RWPE1 (cell line): Measurements from ENCODE around the gene ADORA2A.

Experiments used
- CTCF ChIA-PET: fragments of 350-600 bp; sonication (Branson Sonifier 250); formaldehyde crosslinking; extraction: SDS; loops from one replicate; lab custom pipeline; 2021; lab: Yijun Ruan, JAX
- POLR2A ChIA-PET: fragments of 400-600 bp; formaldehyde crosslinking; extraction: SDS; loops from one replicate; lab custom pipeline; 2020; ENCODE audit warnings: antibody characterized with exemption; ENCODE audit not compliant: low non-redundant PET; lab: Yijun Ruan, JAX
- DNase-seq: peaks from one replicate; pipeline ENCODE4 v3.0.0; 2012; ENCODE audit warnings: low spot score
- H3K27ac ChIP-seq: fragments of 450-650 bp; 2 replicates; pipeline ENCODE4 v1.5.1; 2017
- CTCF ChIP-seq: fragments of 450-650 bp; conservative IDR thresholded peaks from 2 replicates; pipeline ENCODE4 v1.5.1; 2017; ENCODE audit warnings: low read depth, mild to moderate bottlenecking

Gene ADORA2A

DNA sequence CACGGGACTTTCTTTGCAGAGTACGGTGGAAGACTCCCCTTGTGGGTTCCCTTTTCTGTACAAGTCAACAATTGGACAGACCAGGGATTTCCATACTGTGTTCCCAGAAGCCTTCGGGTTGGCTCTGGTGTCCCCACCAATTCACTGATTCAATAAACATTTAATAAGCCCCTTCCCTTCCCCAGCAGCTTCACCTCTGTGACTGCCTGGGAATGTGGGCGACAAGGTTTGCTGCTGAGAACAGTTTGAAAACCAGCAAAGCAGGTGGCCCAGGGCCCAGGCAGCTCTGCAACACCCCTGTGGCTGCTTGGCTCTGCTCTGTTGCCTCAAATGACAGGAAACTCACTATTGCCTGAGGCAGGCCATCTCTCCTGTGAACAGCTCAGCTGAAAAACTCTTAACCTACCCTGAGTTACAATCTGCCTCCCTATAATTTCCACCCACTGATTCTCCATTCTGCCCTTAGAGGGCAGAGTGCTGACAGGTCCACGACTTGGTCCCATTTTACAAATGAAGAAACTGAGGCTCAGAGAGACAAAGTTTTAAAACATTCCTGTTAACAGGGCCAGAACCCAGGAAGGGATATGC is 10.4 kb downstream of the ADORA2A start:
- TF ChIP-seq CTCF: no peak
- CTCF ChIA-PET: interaction anchor here (0.5 kb wide), 1 partner anchor 72 kb away, joined by 4 read pairs; no protein-coding TSS in a partner anchor
- no peak overlapping the region for H3K27ac ChIP-seq
- POLR2A ChIA-PET: no interaction called here
- DNase-seq: no peak

- H3K27ac ChIP-seq: no peak overlapping the region
- DNase-seq: no peak
- no peak for TF ChIP-seq CTCF
- POLR2A ChIA-PET: no interaction called here
- CTCF ChIA-PET: no interaction called here
Observed at GRCh38 chr22:24440270-24440717, 12.9 kb downstream of the ADORA2A start.

DNA sequence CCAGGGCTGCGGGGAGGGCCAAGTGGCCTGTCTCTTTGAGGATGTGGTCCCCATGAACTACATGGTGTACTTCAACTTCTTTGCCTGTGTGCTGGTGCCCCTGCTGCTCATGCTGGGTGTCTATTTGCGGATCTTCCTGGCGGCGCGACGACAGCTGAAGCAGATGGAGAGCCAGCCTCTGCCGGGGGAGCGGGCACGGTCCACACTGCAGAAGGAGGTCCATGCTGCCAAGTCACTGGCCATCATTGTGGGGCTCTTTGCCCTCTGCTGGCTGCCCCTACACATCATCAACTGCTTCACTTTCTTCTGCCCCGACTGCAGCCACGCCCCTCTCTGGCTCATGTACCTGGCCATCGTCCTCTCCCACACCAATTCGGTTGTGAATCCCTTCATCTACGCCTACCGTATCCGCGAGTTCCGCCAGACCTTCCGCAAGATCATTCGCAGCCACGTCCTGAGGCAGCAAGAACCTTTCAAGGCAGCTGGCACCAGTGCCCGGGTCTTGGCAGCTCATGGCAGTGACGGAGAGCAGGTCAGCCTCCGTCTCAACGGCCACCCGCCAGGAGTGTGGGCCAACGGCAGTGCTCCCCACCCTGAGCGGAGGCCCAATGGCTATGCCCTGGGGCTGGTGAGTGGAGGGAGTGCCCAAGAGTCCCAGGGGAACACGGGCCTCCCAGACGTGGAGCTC is 13.5 kb downstream of the ADORA2A start:
- ChIA-PET POLR2A (no interaction called here), CTCF (no interaction called here)
- H3K27ac ChIP-seq: no peak overlapping the region
- no peak for DNase-seq
- no peak for TF ChIP-seq CTCF

DNA sequence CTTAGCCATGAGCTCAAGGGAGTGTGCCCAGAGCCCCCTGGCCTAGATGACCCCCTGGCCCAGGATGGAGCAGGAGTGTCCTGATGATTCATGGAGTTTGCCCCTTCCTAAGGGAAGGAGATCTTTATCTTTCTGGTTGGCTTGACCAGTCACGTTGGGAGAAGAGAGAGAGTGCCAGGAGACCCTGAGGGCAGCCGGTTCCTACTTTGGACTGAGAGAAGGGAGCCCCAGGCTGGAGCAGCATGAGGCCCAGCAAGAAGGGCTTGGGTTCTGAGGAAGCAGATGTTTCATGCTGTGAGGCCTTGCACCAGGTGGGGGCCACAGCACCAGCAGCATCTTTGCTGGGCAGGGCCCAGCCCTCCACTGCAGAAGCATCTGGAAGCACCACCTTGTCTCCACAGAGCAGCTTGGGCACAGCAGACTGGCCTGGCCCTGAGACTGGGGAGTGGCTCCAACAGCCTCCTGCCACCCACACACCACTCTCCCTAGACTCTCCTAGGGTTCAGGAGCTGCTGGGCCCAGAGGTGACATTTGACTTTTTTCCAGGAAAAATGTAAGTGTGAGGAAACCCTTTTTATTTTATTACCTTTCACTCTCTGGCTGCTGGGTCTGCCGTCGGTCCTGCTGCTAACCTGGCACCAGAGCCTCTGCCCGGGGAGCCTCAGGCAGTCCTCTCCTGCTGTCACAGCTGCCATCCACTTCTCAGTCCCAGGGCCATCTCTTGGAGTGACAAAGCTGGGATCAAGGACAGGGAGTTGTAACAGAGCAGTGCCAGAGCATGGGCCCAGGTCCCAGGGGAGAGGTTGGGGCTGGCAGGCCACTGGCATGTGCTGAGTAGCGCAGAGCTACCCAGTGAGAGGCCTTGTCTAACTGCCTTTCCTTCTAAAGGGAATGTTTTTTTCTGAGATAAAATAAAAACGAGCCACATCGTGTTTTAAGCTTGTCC is 14.3 kb downstream of the ADORA2A start:
- TF ChIP-seq CTCF: no peak
- DNase-seq: no peak
- ChIA-PET POLR2A (no interaction called here), CTCF (no interaction called here)
- H3K27ac ChIP-seq: no peak overlapping the region

- H3K27ac ChIP-seq: no peak overlapping the region
- CTCF ChIA-PET: interaction anchor here (0.5 kb wide), 1 partner anchor 458 kb away, joined by 3 read pairs; no protein-coding TSS in a partner anchor
- DNase-seq: no peak
- no peak for TF ChIP-seq CTCF
- POLR2A ChIA-PET: no interaction called here
Observed at GRCh38 chr22:24442352-24442744, 14.9 kb downstream of the ADORA2A start.

GRCh38 chr22:24443668-24444067 is 16.3 kb downstream of the ADORA2A start:
- TF ChIP-seq CTCF: no peak
- CTCF ChIA-PET: no interaction called here
- H3K27ac ChIP-seq: no peak overlapping the region

More at GRCh38 chr22:24443668-24444067, 16.3 kb downstream of the ADORA2A start:
- POLR2A ChIA-PET: no interaction called here
- no peak for DNase-seq
